GM12801 (cell line): Measurements from ENCODE around the gene UST.

ENCODE experiments used
- TF ChIP-seq, protein P1 (sequence below): IDR thresholded peaks from one replicate; pipeline ENCODE4 v1.5.1; 2011; ENCODE audit warnings: control low read depth; ENCODE audit not compliant: insufficient read length; ENCODE audit errors: extremely low read depth

The UST gene

DNA sequence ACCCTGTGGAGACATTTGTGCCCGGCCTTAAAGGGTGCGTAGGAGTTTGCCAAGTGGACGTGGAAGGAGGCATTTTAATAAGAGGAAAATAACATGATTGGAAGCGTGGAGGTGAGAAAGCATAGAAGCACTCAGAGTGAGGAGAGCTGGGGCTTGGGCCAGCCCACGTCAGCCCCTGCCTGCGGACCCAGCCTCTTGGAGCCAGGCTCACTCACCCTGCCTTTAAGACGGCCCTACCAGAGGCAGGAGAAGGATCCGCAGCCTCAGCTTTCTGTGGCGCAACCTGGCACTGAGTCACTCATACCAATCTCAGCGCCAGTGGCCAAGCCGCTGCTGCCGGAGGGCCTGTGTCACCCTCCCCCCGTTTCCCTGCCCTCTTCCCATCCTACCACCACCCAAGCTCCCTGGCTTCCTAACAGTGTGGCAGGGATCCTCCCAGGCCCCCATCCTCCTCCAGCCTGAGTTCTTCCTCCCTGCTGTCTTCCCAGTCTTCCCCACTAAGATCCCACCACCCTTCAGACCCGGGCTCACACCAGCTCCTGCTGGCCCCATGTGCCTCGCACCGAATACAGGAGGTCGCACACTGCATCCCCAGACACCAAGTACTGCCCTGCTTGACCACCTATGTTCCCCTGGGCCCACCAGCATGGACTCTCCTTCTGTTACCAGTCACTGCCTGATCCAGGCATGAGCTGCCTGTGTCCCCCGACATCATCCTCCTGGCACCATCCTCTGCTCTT is 285.2 kb downstream of the UST start:
- TF ChIP-seq, protein P1, sequence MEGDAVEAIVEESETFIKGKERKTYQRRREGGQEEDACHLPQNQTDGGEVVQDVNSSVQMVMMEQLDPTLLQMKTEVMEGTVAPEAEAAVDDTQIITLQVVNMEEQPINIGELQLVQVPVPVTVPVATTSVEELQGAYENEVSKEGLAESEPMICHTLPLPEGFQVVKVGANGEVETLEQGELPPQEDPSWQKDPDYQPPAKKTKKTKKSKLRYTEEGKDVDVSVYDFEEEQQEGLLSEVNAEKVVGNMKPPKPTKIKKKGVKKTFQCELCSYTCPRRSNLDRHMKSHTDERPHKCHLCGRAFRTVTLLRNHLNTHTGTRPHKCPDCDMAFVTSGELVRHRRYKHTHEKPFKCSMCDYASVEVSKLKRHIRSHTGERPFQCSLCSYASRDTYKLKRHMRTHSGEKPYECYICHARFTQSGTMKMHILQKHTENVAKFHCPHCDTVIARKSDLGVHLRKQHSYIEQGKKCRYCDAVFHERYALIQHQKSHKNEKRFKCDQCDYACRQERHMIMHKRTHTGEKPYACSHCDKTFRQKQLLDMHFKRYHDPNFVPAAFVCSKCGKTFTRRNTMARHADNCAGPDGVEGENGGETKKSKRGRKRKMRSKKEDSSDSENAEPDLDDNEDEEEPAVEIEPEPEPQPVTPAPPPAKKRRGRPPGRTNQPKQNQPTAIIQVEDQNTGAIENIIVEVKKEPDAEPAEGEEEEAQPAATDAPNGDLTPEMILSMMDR, result no peak

DNA sequence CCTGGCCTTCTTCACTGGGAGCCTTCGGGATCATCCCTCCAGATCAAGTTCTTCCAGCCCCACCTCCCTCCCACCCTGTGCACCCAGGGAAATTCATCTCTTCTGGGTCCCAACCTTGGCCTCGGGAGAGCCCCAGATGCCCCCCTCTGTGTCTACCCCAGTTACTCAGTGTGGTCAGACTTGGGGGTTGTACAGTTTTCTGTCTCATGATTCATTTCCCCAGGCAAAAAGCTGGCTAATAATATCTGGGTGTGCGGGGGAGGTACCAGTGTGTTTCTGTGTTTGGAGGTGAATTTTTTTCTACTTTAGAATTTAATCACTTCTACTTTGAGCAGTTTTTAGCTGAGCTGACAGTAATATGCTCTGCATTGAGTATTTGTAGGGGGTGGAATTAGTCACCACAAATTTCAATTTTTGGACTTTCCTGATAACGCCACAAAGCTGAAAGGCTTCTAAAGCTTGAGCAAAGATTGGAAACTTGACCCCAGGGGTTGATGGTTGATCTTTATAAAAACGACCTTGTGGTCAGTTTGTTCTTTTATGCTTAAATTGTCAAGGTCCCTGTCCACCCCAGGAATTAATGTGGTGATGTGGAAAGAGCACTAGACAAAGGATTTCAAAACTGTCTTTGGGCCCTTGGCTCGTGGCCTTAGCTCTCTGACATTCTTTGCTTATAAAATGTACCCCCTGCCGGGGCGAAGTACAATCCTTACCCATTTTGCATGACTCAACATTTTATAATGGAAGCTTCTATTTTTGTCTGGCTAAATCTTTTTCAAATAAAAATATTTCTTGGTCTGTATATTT is 286.0 kb downstream of the UST start:
- TF ChIP-seq, protein P1, result no peak

DNA sequence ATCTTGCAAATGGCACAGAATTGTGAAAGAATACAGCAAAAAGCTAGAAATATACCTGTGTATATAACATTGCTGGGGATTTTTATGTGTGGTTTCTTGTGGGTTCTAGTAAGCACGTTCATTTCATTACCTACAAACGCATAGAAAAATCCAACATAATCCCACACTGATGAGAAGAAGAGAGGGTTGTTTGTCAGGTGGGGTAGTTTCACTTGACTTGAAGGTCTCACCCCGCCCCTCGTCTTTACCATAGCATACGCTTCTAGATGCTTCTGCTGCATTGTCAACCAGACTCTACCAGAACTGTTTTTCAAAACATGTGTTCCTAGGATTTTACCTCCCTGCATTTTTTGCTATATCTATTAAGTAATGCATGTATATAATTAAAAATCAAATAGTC is 286.6 kb downstream of the UST start:
- TF ChIP-seq, protein P1, result no peak

DNA sequence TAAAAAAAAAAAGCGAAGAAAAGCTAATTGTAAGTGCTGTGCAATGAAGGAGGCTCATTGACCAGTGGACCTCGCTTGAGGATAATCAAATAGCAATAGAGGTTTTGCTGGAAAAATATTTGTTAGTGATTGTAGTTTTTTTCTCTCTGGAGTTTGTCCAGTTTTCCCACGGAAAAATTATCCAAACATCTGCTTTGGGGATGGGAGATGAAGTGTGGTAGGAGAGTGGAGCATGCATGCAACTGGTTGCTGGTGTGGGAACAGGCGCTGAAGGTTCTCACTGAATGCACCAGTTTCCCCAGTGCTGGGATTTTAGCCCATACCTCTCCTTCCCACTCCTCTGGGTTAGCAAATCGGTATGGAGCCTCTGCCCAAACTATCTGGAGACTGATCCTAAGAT is 288.9 kb downstream of the UST start:
- TF ChIP-seq, protein P1, result no peak

DNA sequence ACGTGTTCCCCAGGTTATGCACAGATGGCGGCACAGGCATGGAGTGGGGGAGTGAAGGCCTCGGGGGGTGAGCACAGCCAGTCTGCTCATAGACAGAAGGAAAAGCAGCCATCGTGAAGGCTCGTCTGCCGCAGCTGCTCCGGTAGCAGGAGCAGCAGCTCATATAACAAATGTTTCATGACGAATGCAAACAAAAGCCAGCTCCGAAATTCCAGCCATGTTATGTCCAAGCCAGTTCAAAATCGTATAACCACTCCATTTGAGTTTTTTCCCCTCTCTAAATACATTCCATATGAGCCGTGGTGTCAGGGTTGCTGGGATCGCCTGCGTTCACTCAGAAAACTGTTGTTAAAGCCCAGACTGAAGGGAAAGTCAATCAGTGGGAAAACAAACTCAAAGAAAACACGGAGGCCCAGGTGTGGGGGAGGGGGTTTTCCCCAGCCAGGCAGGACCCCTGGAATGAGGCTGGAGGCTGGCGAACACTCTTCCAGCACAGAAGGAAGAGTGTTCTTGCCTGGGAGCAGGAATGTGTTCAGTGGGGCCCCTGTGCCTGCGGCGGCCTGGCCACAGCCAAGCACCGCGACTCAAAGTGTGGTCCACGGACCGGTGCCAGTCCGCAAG is 290.3 kb downstream of the UST start:
- TF ChIP-seq, protein P1, result no peak

DNA sequence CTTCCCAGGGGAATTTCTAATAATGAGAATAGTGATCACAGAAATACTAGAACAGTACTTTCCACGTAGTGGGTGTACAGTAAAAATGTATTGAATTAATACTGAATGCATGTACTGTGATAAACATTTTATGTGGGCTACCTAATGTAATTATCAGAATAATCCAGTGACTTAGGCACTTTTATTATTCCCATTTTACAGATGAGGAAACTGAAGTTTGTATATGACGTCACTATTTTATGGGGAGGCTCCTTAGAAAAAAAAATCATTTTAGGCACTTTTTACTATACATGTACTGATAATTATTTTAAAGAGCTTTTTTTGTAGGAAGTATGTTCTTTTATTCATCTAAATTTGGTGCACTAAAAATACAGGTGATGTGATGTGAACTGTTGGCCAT is 295.1 kb downstream of the UST start:
- TF ChIP-seq, protein P1, result no peak

DNA sequence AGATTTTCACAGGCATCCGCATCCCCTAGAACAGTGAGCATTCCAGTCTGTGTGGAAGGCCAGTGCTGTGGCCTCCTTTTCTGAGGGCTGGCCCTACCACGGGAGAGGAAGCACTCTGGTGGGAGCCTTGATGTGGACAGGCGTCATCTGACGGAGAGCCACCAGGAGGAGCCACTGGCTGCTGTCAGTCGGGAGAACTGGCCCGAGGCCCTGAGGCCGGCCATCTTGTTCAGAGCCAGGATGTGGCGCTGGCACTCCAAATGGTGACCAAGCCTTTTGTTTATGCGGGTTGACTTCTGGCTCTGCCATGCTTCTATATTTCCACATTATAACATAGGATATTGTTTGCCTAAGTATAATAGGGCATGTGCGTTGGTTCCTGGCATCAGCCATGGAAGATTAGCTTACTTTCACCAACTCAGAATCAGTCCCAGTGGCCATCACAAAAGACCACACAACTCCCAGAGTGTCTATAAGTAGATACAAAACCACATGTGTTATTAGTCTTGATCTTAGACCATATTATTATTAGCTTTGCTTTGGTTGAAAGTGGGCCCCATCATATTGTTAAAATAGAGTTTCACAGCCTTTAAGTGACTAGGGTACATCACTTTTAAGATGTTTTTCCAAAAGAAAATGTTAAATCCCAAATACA is 296.8 kb downstream of the UST start:
- TF ChIP-seq, protein P1, result no peak
